ENCODE data around the gene RNF103. TPM values are rescaled to one million over a fixed set of nuclear protein-coding genes. Genes with fewer than 3 reads are reported as not detected.

Gene RNF103
- total RNA-seq, 4 donors from 2014 or later = 33.2 to 55.5 (median 51.8) TPM

GRCh38 chr2:86646329-86646728 lies 22.7 kb upstream of the RNF103 start:
- no peak for DNase-seq
- TF ChIP-seq POLR2A (IDR thresholded peaks at IDR 0.05) = no peak
- TF ChIP-seq, protein P1, sequence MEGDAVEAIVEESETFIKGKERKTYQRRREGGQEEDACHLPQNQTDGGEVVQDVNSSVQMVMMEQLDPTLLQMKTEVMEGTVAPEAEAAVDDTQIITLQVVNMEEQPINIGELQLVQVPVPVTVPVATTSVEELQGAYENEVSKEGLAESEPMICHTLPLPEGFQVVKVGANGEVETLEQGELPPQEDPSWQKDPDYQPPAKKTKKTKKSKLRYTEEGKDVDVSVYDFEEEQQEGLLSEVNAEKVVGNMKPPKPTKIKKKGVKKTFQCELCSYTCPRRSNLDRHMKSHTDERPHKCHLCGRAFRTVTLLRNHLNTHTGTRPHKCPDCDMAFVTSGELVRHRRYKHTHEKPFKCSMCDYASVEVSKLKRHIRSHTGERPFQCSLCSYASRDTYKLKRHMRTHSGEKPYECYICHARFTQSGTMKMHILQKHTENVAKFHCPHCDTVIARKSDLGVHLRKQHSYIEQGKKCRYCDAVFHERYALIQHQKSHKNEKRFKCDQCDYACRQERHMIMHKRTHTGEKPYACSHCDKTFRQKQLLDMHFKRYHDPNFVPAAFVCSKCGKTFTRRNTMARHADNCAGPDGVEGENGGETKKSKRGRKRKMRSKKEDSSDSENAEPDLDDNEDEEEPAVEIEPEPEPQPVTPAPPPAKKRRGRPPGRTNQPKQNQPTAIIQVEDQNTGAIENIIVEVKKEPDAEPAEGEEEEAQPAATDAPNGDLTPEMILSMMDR (IDR thresholded peaks at IDR 0.05) = no peak
- intact Hi-C loops (cut with DNase I; ENCODE audit: low total_unique reads) = no loop called here

GRCh38 chr2:86645752-86646151 lies 22.1 kb upstream of the RNF103 start:
- Histone ChIP-seq H3K4me3 (no peak overlapping the region), H3K27ac (no peak overlapping the region), H3K27me3 (no peaks in the 10 kb centered on the region), H3K36me3 (no peaks in the 10 kb centered on the region), H3K9me3 (peaks cover 0 to 10% of the 10 kb centered on the region in 2 donors), H3K4me1 (no peaks in the 10 kb centered on the region)
- no peak for DNase-seq
- TF ChIP-seq, protein P1 (IDR thresholded peaks at IDR 0.05) = no peak
- no peak for TF ChIP-seq POLR2A (IDR thresholded peaks at IDR 0.05)
- intact Hi-C loops (cut with DNase I; ENCODE audit: low total_unique reads) = no loop called here

More at GRCh38 chr2:86646329-86646728, 22.7 kb upstream of the RNF103 start:
- Histone ChIP-seq H3K36me3 (no peaks in the 10 kb centered on the region), H3K4me3 (no peak overlapping the region), H3K27ac (no peak overlapping the region), H3K9me3 (peaks cover 0 to 10% of the 10 kb centered on the region in 2 donors), H3K4me1 (no peaks in the 10 kb centered on the region), H3K27me3 (no peaks in the 10 kb centered on the region)

DNA sequence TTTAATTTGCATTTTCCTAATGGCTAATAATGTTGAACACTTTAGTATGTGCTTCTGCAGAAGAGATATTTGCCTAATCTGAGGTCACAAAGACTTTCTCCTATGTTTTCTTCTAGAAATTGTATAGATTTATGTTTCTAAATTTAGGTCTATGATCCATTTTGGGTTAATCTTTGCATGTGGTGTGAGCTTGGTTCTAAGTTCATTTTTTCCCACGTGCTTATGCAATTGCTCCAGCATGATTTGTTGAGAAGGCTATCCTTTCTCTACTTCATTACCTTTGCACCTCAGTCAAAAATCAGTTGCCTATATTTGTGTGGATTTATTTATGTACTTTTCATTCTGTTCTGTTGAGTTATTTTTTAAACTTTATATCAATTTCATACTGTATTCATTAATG lies 15.0 kb upstream of the RNF103 start:
- no peak for TF ChIP-seq POLR2A (IDR thresholded peaks at IDR 0.05)
- TF ChIP-seq, protein P1 (IDR thresholded peaks at IDR 0.05) = no peak
- no peak for DNase-seq
- H3K36me3 ChIP-seq = no peaks in the 10 kb centered on the region
- H3K9me3 ChIP-seq = peaks cover 0 to 7% of the 10 kb centered on the region in 2 donors
- no peak overlapping the region for H3K4me3 ChIP-seq
- H3K27ac ChIP-seq = no peak overlapping the region
- H3K27me3 ChIP-seq = no peaks in the 10 kb centered on the region
- intact Hi-C loops (cut with DNase I; ENCODE audit: low total_unique reads) = no loop called here
- no peaks in the 10 kb centered on the region for H3K4me1 ChIP-seq

DNA sequence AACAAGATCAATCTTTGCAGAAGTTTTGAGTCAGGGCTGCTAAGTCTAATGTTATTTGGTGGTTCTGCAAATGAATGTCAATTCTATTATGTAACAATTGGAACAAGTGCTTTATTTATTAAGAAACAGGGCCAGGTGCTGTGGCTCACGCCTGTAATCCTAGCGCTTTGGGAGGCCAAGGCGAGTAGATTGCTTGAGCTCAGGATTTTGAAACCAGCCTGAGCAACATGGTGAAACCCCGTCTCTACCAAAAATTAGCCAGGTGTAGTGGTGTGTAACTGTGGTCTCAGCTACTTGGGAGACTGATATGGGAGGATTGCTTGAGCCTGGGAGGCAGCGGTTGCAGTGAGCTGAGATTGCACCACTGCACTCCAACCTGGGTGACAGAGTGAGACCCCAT lies 13.2 kb upstream of the RNF103 start:
- H3K27me3 ChIP-seq = no peaks in the 10 kb centered on the region
- DNase-seq = no peak
- H3K9me3 ChIP-seq = peaks cover 0 to 7% of the 10 kb centered on the region in 2 donors
- TF ChIP-seq, protein P1 (IDR thresholded peaks at IDR 0.05) = no peak
- no peak for TF ChIP-seq POLR2A (IDR thresholded peaks at IDR 0.05)
- intact Hi-C loops (cut with DNase I; ENCODE audit: low total_unique reads) = no loop called here
- no peak overlapping the region for H3K27ac ChIP-seq
- no peaks in the 10 kb centered on the region for H3K4me1 ChIP-seq
- no peak overlapping the region for H3K4me3 ChIP-seq
- no peaks in the 10 kb centered on the region for H3K36me3 ChIP-seq

DNA sequence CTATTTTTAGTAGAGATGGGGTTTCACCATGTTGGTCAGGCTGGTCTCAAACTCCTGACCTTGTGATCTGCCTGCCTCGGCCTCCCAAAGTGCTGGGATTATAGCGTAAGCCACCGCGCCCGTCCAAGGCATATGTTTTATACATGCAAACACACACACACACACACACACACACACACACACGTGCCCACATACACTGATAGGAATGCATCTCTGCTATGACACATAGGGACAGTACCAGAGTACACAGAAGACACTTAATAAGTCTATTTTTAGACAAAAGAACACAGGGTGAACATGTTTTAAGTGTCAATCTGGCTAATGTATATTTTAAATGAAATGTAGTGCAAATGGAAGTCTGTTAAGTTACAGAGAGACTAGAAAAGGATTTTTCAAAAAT lies 10.7 kb upstream of the RNF103 start:
- TF ChIP-seq, protein P1 (IDR thresholded peaks at IDR 0.05) = no peak
- TF ChIP-seq POLR2A (IDR thresholded peaks at IDR 0.05) = no peak
- Histone ChIP-seq H3K9me3 (peaks cover 0 to 3% of the 10 kb centered on the region in 2 donors), H3K4me3 (no peak overlapping the region), H3K27me3 (no peaks in the 10 kb centered on the region), H3K36me3 (no peaks in the 10 kb centered on the region), H3K4me1 (no peaks in the 10 kb centered on the region), H3K27ac (no peak overlapping the region)
- DNase-seq = no peak
- intact Hi-C loops (cut with DNase I; ENCODE audit: low total_unique reads) = no loop called here

Data from uterus (tissue), 4 donors.